Suprapubic skin (tissue), 4 donors: Measurements from ENCODE around the gene GJB6. TPM values are rescaled to one million over a fixed set of nuclear protein-coding genes. Genes with fewer than 3 reads are reported as not detected.

Experiments used
- DNase-seq, 2 donors: peaks; one replicate each; pipeline ENCODE4 v3.0.0-alpha.2; 2019; ENCODE audit warnings: low spot score in 2 of 2
- H3K27ac ChIP-seq: fragments of 200-600 bp; sonication (generic); one replicate; pipeline ENCODE4 v1.5.1; 2019
- H3K27me3 ChIP-seq: fragments of 200-600 bp; sonication (generic); one replicate; pipeline ENCODE4 v1.5.1; 2019
- H3K36me3 ChIP-seq: fragments of 200-600 bp; sonication (generic); one replicate; pipeline ENCODE4 v1.5.1; 2019
- H3K4me1 ChIP-seq: fragments of 200-600 bp; sonication (generic); one replicate; pipeline ENCODE4 v1.5.1; 2019
- H3K4me3 ChIP-seq: fragments of 200-600 bp; sonication (generic); one replicate; pipeline ENCODE4 v1.5.1; 2019; ENCODE audit warnings: mild to moderate bottlenecking
- H3K9me3 ChIP-seq: fragments of 200-600 bp; sonication (generic); one replicate; pipeline ENCODE4 v1.5.1; 2019
- EP300 ChIP-seq: sonication (generic); formaldehyde crosslinking; IDR thresholded peaks from one replicate; pipeline ENCODE4 v1.6.1; 2017; ENCODE audit warnings: antibody characterized with exemption
- POLR2A ChIP-seq, 2 donors: fragments of 450-650 bp; IDR thresholded peaks; one replicate each; pipeline ENCODE4 v1.6.1; 2017; ENCODE audit warnings: antibody characterized with exemption in 2 of 2, mild to moderate bottlenecking in 2 of 2, moderate library complexity in 2 of 2
- POLR2AphosphoS5 ChIP-seq, 3 donors: sonication (generic); formaldehyde crosslinking; IDR thresholded peaks; one replicate each; pipeline ENCODE4 v1.6.1; 2017; ENCODE audit warnings: antibody characterized with exemption in 3 of 3
- WGBS: methylation state at CpG from one replicate; pipeline ENCODE4 v1.1.5; 2018; 5-methylcytosine and 5-hydroxymethylcytosine counted together
- total RNA-seq, 4 donors: library from RNA; depleted of rRNA; stranded (reverse); fragments of >200 nt; gene quantifications; one replicate each; pipeline ENCODE4 v1.1.0, GENCODE V29; 2016
- TF ChIP-seq, protein P1 (sequence below), 2 donors: fragments of 200-600 bp in 1 of 2; fragments of 450-650 bp in 1 of 2; sonication (generic) in 1 of 2; IDR thresholded peaks; one replicate each; pipeline ENCODE4 v1.5.1; 2016 to 2019; ENCODE audit warnings: antibody characterized with exemption in 2 of 2, mild to moderate bottlenecking in 1 of 2, moderate library complexity in 1 of 2

Gene GJB6
- total RNA-seq, 4 donors from 2014 or later = 32.4 to 128 (median 68.0) TPM

DNA sequence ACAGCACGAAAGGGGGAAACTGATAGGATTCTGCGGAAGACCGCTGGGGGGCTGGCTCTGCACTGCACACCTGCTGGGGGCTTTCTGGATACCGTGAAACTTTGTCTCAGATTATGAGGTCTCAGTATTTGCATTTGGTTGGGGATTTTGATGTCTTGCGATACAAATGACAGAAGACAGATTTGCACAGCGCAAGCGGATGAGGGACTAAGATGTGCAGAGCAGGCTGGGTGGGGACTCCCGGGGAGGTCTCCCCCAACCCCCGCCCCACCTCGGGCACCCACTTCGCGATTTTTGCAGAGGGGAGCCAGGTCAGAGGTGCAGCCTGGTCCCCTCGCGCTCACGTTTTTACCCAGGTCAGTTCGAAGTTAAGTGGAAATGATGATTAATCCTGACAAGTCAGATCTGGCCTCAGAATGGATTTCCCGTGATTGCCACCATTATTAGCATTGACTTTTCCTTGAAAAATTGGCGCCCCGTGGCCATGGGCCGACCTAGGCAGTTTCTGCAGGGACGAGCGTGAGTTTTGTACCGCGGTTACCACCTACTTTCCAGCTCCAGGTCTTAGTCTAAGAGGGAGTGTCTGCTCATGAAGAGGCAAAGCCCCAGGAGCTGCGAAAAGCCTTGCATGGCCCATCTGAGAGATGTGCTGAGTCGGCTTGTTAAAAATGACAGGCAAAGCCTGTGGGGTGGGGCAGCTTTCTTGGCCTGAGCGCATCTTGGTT is 38.0 kb downstream of the GJB6 start:
- H3K4me1 ChIP-seq = peaks cover 37% of the 10 kb centered on the region
- no peak for DNase-seq
- H3K27ac ChIP-seq = peak overlapping the region; percentile 46
- H3K27me3 ChIP-seq = peaks cover 33% of the 10 kb centered on the region
- no peak for TF ChIP-seq POLR2A (IDR thresholded peaks at IDR 0.05)
- TF ChIP-seq EP300 = no peak
- no peak for TF ChIP-seq POLR2AphosphoS5 (IDR thresholded peaks at IDR 0.05)
- TF ChIP-seq, protein P1, sequence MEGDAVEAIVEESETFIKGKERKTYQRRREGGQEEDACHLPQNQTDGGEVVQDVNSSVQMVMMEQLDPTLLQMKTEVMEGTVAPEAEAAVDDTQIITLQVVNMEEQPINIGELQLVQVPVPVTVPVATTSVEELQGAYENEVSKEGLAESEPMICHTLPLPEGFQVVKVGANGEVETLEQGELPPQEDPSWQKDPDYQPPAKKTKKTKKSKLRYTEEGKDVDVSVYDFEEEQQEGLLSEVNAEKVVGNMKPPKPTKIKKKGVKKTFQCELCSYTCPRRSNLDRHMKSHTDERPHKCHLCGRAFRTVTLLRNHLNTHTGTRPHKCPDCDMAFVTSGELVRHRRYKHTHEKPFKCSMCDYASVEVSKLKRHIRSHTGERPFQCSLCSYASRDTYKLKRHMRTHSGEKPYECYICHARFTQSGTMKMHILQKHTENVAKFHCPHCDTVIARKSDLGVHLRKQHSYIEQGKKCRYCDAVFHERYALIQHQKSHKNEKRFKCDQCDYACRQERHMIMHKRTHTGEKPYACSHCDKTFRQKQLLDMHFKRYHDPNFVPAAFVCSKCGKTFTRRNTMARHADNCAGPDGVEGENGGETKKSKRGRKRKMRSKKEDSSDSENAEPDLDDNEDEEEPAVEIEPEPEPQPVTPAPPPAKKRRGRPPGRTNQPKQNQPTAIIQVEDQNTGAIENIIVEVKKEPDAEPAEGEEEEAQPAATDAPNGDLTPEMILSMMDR (IDR thresholded peaks at IDR 0.05) = no peak
- no peaks in the 10 kb centered on the region for H3K36me3 ChIP-seq
- H3K4me3 ChIP-seq = peak overlapping the region; percentile 61
- H3K9me3 ChIP-seq = no peaks in the 10 kb centered on the region
- WGBS = 11% methylated on average over 17 of the region's 27 CpGs

- Histone ChIP-seq H3K27me3 (peaks cover 33% of the 10 kb centered on the region), H3K4me1 (peaks cover 37% of the 10 kb centered on the region), H3K27ac (peak overlapping the region; percentile 46), H3K4me3 (peak overlapping the region; percentile 61), H3K36me3 (no peaks in the 10 kb centered on the region), H3K9me3 (no peaks in the 10 kb centered on the region)
- TF ChIP-seq EP300 (no peak), POLR2A (IDR thresholded peaks at IDR 0.05) (no peak), POLR2AphosphoS5 (IDR thresholded peaks at IDR 0.05) (no peak)
- TF ChIP-seq, protein P1 (IDR thresholded peaks at IDR 0.05) = no peak
- WGBS = 3% methylated on average over 31 of the region's 53 CpGs
- no peak for DNase-seq
Observed at GRCh38 chr13:20193162-20193906, 38.8 kb downstream of the GJB6 start.

- WGBS = no CpG with 5 or more reads among the region's 39 CpGs
- Histone ChIP-seq H3K27me3 (peaks cover 33% of the 10 kb centered on the region), H3K4me3 (peak within 1 kb of the TSS; percentile 61), H3K27ac (peak within 1 kb of the TSS; percentile 46), H3K4me1 (peaks cover 37% of the 10 kb centered on the region), H3K9me3 (no peaks in the 10 kb centered on the region), H3K36me3 (no peaks in the 10 kb centered on the region)
- no peak for DNase-seq
- TF ChIP-seq POLR2A (IDR thresholded peaks at IDR 0.05) (no peak), EP300 (no peak), POLR2AphosphoS5 (IDR thresholded peaks at IDR 0.05) (no peak)
- TF ChIP-seq, protein P1 (IDR thresholded peaks at IDR 0.05) = no peak
Observed at GRCh38 chr13:20192836-20193161, 39.3 kb downstream of the GJB6 start, which contains the start of gene GJB2. TSS of gene GJB2 (minus strand) at chr13:20192938. CDS start at chr13:20189581, 3,357 bp downstream.

DNA sequence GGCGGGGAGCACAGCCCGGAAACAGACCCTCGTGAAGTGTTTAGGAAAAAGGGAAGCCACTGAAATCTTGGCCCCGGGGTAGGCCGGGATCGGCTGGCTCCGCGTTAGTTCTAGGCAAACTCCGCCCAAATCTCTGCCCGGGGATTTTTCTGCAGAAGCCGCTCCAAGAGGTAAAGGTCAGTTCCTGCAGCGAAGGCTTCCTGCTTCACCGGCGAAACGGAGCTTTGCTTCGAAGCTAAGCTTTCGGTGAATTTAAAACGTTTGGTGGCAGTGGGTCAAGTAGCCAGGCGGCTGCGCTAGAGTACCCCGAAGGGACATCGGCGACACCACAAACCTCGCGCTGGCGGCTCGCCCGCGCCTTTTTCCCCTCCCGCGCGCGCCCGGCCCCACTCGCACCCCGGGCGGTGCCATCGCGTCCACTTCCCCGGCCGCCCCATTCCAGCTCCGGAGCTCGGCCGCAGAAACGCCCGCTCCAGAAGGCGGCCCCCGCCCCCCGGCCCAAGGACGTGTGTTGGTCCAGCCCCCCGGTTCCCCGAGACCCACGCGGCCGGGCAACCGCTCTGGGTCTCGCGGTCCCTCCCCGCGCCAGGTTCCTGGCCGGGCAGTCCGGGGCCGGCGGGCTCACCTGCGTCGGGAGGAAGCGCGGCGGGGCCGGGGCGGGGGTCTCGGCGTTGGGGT is 39.8 kb downstream of the GJB6 start:
- Histone ChIP-seq H3K9me3 (no peaks in the 10 kb centered on the region), H3K4me3 (peak overlapping the region; percentile 61), H3K4me1 (peaks cover 37% of the 10 kb centered on the region), H3K27me3 (peaks cover 33% of the 10 kb centered on the region), H3K27ac (peak overlapping the region; percentile 46), H3K36me3 (no peaks in the 10 kb centered on the region)
- WGBS = 0% methylated on average over 26 of the region's 73 CpGs
- TF ChIP-seq POLR2A (IDR thresholded peaks at IDR 0.05) (no peak), EP300 (no peak), POLR2AphosphoS5 (IDR thresholded peaks at IDR 0.05) (no peak)
- TF ChIP-seq, protein P1 (IDR thresholded peaks at IDR 0.05) = no peak
- no peak for DNase-seq
